Fibroblast of skin of abdomen (primary cell): ENCODE results near the gene AVPI1.
"Not testable (repeated sequence)": the region's sequence is repeated elsewhere in the genome, so short reads cannot be mapped to it uniquely, and the experiment has no call there.

Experiments
- DNase-seq: peaks from one replicate; pipeline ENCODE4 v3.0.0-alpha.2; 2013

The AVPI1 gene

GRCh38 chr10:97682042-97682441, 5.0 kb downstream of the AVPI1 start:
- DNase-seq: no peak

GRCh38 chr10:97679594-97679993, 7.4 kb downstream of the AVPI1 start:
- no peak for DNase-seq

GRCh38 chr10:97676770-97677581, 10.1 kb downstream of the AVPI1 start:
- peak; percentile 48 for DNase-seq

GRCh38 chr10:97675222-97675621, 11.8 kb downstream of the AVPI1 start:
- no peak for DNase-seq

- peak; percentile 74 for DNase-seq
These were observed 13.1 kb downstream of the AVPI1 start for GRCh38 chr10:97673736-97674525.

- DNase-seq: no peak
These were observed 17.5 kb downstream of the AVPI1 start for GRCh38 chr10:97669571-97669970.

GRCh38 chr10:97667463-97667862, 19.6 kb downstream of the AVPI1 start:
- DNase-seq: no peak

GRCh38 chr10:97666992-97667391, 20.0 kb downstream of the AVPI1 start:
- no peak for DNase-seq

- no peak for DNase-seq
These were observed 22.7 kb downstream of the AVPI1 start for GRCh38 chr10:97664282-97664850.

GRCh38 chr10:97659589-97659988, 27.5 kb downstream of the AVPI1 start:
- peak; percentile 86 for DNase-seq

GRCh38 chr10:97656777-97657176, 30.3 kb downstream of the AVPI1 start:
- no peak for DNase-seq

- DNase-seq: no peak
These were observed 35.3 kb downstream of the AVPI1 start for GRCh38 chr10:97651773-97652172.

GRCh38 chr10:97650726-97651125, 36.3 kb downstream of the AVPI1 start:
- DNase-seq: no peak

GRCh38 chr10:97649405-97649750, 37.7 kb downstream of the AVPI1 start:
- not testable (repeated sequence) for DNase-seq

- peak; percentile 95 for DNase-seq
These were observed 38.3 kb downstream of the AVPI1 start for GRCh38 chr10:97648562-97649404.

- DNase-seq: peak; percentile 55
These were observed 39.5 kb downstream of the AVPI1 start for GRCh38 chr10:97647556-97647955.

GRCh38 chr10:97644936-97645335, 42.1 kb downstream of the AVPI1 start:
- no peak for DNase-seq

GRCh38 chr10:97643441-97643985, 43.5 kb downstream of the AVPI1 start:
- DNase-seq: no peak

GRCh38 chr10:97642471-97643159, 44.4 kb downstream of the AVPI1 start:
- not testable (repeated sequence) for DNase-seq

- peak; percentile 32 for DNase-seq
These were observed 45.9 kb downstream of the AVPI1 start for GRCh38 chr10:97640868-97641811.
